Smooth muscle cell (in vitro differentiated cells): ENCODE data around the gene HOXC10. TPM values are rescaled to one million over a fixed set of nuclear protein-coding genes. Genes with fewer than 3 reads are reported as not detected.

ENCODE experiments used
- DNase-seq: peaks from one replicate; lab custom pipeline; 2025; ENCODE audit not compliant: unreplicated experiment; lab: John Stamatoyannopoulos, UW
- H2AFZ ChIP-seq: fragments of 200-600 bp; sonication (generic); 2 replicates; pipeline ENCODE4 v1.6.0; 2016; ENCODE audit warnings: antibody characterized with exemption, low read depth, mild to moderate bottlenecking
- H3F3A ChIP-seq: fragments of 200-600 bp; sonication (generic); 2 replicates; pipeline ENCODE4 v1.6.0; 2017; ENCODE audit warnings: antibody characterized with exemption, low read depth
- H3K27ac ChIP-seq: fragments of 200-600 bp; sonication (generic); 2 replicates; pipeline ENCODE4 v1.5.1; 2016; ENCODE audit warnings: low read depth, mild to moderate bottlenecking
- H3K27me3 ChIP-seq: fragments of 200-600 bp; sonication (generic); 2 replicates; pipeline ENCODE4 v1.6.1; 2016; ENCODE audit warnings: low read depth, mild to moderate bottlenecking
- H3K36me3 ChIP-seq: fragments of 200-600 bp; sonication (generic); 2 replicates; pipeline ENCODE4 v1.5.1; 2016; ENCODE audit warnings: low read depth
- H3K4me1 ChIP-seq: fragments of 200-600 bp; sonication (generic); 2 replicates; pipeline ENCODE4 v1.5.1; 2016; ENCODE audit warnings: low read depth
- H3K4me2 ChIP-seq: fragments of 200-600 bp; sonication (generic); 2 replicates; pipeline ENCODE4 v1.6.0; 2016; ENCODE audit warnings: mild to moderate bottlenecking
- H3K4me3 ChIP-seq: fragments of 200-600 bp; sonication (generic); 2 replicates; pipeline ENCODE4 v1.5.1; 2016; ENCODE audit warnings: mild to moderate bottlenecking
- H3K79me2 ChIP-seq: fragments of 200-600 bp; sonication (generic); 2 replicates; pipeline ENCODE4 v1.6.0; 2016; ENCODE audit warnings: low read depth, mild to moderate bottlenecking
- H3K9ac ChIP-seq: fragments of 200-600 bp; sonication (generic); 2 replicates; pipeline ENCODE4 v1.6.0; 2016; ENCODE audit warnings: low read depth
- H3K9me3 ChIP-seq: fragments of 200-600 bp; sonication (generic); replicated peaks from 2 replicates; pipeline ENCODE4 v1.5.1; 2016; ENCODE audit warnings: low read depth
- H4K20me1 ChIP-seq: fragments of 200-600 bp; sonication (generic); 2 replicates; pipeline ENCODE4 v1.6.0; 2016; ENCODE audit warnings: low read depth
- CTCF ChIP-seq: fragments of 200-600 bp; sonication (generic); IDR thresholded peaks from 2 replicates; pipeline ENCODE4 v1.5.1; 2017; ENCODE audit warnings: borderline replicate concordance, mild to moderate bottlenecking, antibody characterized with exemption; ENCODE audit not compliant: insufficient read depth, poor library complexity, severe bottlenecking
- WGBS: methylation state at CpG from one replicate; pipeline ENCODE4 v1.1.7; 2016; ENCODE audit warnings: low lambda C conversion rate; 5-methylcytosine and 5-hydroxymethylcytosine counted together
- polyA plus RNA-seq: library from polyadenylated mRNA; unstranded; fragments of >200 nt; fragmentation: Nextera tagmentation; extraction: Ambion mirVana; gene quantifications from 2 replicates; pipeline ENCODE4 v1.2.1, GENCODE V29; 2016
- total RNA-seq: library from RNA; depleted of rRNA; stranded (reverse); fragments of >200 nt; gene quantifications from 2 replicates; pipeline ENCODE4 v1.2.3, GENCODE V29; 2014

HOXC10 gene
- total and polyA plus RNA-seq, 2 experiments from 2014 or later = 0.66 TPM; not detected in 1

- H3K79me2 ChIP-seq = no peaks in the 10 kb centered on the region
- WGBS = 5% methylated on average over 58 of the region's 71 CpGs
- H3F3A ChIP-seq = no peaks in the 10 kb centered on the region
- TF ChIP-seq CTCF = no peak
- H3K36me3 ChIP-seq = no peaks in the 10 kb centered on the region
- no peak overlapping the region for H2AFZ ChIP-seq
- no peak overlapping the region for H3K27ac ChIP-seq
- peak overlapping the region; percentile 35 for H3K4me3 ChIP-seq
- H3K4me2 ChIP-seq = peak overlapping the region; percentile 82
- peaks cover 4% of the 10 kb centered on the region for H3K4me1 ChIP-seq
- no peaks in the 10 kb centered on the region for H3K9me3 ChIP-seq
- DNase-seq = no peak
- H4K20me1 ChIP-seq = no peaks in the 10 kb centered on the region
- no peak overlapping the region for H3K9ac ChIP-seq
- H3K27me3 ChIP-seq = peaks cover 100% of the 10 kb centered on the region
These were observed 11.5 kb upstream of the HOXC10 start for GRCh38 chr12:53973236-53974042.

- TF ChIP-seq CTCF = no peak
- H3K27me3 ChIP-seq = peaks cover 100% of the 10 kb centered on the region
- H4K20me1 ChIP-seq = no peaks in the 10 kb centered on the region
- peak within 1 kb of the TSS; percentile 35 for H3K4me3 ChIP-seq
- H3K79me2 ChIP-seq = no peaks in the 10 kb centered on the region
- WGBS = 3% methylated on average over 51 of the region's 63 CpGs
- peaks cover 4% of the 10 kb centered on the region for H3K4me1 ChIP-seq
- no peak within 1 kb of the TSS for H3K9ac ChIP-seq
- no peaks in the 10 kb centered on the region for H3K36me3 ChIP-seq
- no peak within 1 kb of the TSS for H2AFZ ChIP-seq
- H3F3A ChIP-seq = no peaks in the 10 kb centered on the region
- H3K27ac ChIP-seq = no peak within 1 kb of the TSS
- peak within 1 kb of the TSS; percentile 82 for H3K4me2 ChIP-seq
- no peaks in the 10 kb centered on the region for H3K9me3 ChIP-seq
- no peak for DNase-seq
These were observed 10.6 kb upstream of the HOXC10 start, which contains the start of gene HOTAIR for GRCh38 chr12:53974084-53975063. Gene HOTAIR (minus strand): TSS chr12:53974954.

- Histone ChIP-seq H3K9ac (no peak overlapping the region), H3K36me3 (no peaks in the 10 kb centered on the region), H3K79me2 (no peaks in the 10 kb centered on the region), H3K9me3 (no peaks in the 10 kb centered on the region), H4K20me1 (no peaks in the 10 kb centered on the region), H3K4me1 (peaks cover 4% of the 10 kb centered on the region), H3K4me3 (peak overlapping the region; percentile 35), H3K4me2 (peak overlapping the region; percentile 82), H3K27ac (no peak overlapping the region), H3K27me3 (peaks cover 100% of the 10 kb centered on the region), H3F3A (no peaks in the 10 kb centered on the region), H2AFZ (no peak overlapping the region)
- 5% methylated on average over 12 of the region's 25 CpGs for WGBS
- DNase-seq = no peak
- TF ChIP-seq CTCF = no peak
These were observed 9.9 kb upstream of the HOXC10 start for GRCh38 chr12:53975064-53975471.
